Measurements from ENCODE around the gene TOP2B. TPM values are rescaled to one million over a fixed set of nuclear protein-coding genes. Genes with fewer than 3 reads are reported as not detected.

Gene TOP2B, protein sequence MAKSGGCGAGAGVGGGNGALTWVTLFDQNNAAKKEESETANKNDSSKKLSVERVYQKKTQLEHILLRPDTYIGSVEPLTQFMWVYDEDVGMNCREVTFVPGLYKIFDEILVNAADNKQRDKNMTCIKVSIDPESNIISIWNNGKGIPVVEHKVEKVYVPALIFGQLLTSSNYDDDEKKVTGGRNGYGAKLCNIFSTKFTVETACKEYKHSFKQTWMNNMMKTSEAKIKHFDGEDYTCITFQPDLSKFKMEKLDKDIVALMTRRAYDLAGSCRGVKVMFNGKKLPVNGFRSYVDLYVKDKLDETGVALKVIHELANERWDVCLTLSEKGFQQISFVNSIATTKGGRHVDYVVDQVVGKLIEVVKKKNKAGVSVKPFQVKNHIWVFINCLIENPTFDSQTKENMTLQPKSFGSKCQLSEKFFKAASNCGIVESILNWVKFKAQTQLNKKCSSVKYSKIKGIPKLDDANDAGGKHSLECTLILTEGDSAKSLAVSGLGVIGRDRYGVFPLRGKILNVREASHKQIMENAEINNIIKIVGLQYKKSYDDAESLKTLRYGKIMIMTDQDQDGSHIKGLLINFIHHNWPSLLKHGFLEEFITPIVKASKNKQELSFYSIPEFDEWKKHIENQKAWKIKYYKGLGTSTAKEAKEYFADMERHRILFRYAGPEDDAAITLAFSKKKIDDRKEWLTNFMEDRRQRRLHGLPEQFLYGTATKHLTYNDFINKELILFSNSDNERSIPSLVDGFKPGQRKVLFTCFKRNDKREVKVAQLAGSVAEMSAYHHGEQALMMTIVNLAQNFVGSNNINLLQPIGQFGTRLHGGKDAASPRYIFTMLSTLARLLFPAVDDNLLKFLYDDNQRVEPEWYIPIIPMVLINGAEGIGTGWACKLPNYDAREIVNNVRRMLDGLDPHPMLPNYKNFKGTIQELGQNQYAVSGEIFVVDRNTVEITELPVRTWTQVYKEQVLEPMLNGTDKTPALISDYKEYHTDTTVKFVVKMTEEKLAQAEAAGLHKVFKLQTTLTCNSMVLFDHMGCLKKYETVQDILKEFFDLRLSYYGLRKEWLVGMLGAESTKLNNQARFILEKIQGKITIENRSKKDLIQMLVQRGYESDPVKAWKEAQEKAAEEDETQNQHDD (N-terminal part only)
- 45.4 and 119 TPM in 2 replicates for total RNA-seq (2014; rRNA removed; shearing (Covaris generic); ENCODE audit: low replicate concordance)

DNA sequence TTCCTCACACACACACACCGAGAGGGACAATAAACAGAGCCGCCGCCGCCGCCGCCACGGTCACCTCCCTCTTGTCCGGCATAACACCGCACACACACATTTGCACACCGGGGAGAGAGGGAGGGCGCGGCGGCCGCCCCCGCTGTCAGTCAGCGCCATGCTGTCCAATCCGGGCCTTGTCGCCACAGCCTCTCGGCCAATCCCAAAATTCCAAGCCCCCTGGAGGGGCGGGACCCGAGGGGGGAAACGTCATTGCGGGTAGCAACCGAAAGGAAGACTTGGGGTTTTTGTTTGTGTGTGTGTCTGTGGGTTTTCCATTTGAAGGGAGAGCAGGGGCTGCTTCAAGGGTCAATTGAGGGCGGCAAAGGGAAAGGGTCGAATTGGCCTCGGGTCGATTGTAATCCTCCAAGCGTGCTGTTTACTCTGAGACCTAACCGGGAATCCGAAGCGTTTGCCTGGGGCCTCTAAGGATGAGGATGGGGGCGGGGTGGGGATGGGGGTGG lies at the start of gene TOP2B:
TSS of gene TOP2B (minus strand) at position 96 of the 503 bp plus-strand sequence. CDS start 610 bp downstream, outside the sequence.
- H3K4me3 ChIP-seq = peak within 1 kb of the TSS; percentile 76
- peak; percentile 90 for DNase-seq
- H3K27me3 ChIP-seq = no peaks in the 10 kb centered on the region
- H3K36me3 ChIP-seq = no peaks in the 10 kb centered on the region
- H3K9me3 ChIP-seq = no peaks in the 10 kb centered on the region

DNA sequence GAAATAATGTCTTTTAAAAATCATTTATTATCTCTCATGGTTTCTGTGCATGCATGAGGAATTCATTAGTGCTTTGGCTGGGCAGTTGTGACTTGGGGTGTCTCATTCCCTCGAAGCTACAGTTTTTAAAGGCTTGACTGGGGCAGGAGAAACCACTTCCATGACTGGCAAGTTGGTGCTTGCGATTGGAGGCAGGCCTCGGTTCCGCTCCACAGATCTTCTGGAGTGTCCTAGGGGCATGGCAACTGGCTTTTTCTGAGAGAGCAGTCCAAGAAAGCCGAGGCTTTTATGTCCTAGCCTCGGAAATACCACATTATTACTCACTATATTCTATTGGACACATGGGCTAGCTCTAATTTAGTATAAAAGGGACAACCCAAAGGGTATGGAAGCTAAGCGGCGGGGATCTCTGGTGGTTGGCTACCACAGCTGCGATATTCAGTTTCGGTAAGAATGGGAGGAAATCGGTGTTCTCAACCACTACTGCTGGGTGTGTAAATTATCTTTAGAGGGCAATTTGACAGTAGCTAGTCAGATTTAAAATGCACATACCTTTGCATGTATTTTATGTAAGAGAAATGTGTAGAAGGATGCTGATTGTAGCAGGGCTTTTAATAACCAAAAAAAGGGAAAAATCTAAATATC lies 48.8 kb upstream of the TOP2B start:
- no peak for DNase-seq

DNA sequence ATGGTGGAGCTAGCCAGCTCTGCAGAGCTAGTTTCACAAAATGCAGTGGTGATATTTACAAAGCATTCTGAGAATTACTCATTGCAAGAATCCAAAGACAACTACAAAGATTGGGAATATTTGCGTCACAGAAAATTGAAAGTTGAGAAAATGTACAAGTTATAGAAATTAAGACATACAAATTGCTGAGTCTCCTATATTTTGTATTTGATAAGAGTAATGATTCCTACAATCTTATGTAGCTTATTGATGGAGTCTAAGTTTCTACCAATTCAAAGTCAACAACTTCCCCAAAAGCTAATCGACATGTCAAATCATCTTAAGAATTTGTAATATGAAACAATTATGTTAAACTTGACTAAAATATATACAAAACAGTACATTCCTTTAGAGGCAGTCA lies 46.4 kb upstream of the TOP2B start:
- H3K27me3 ChIP-seq = no peaks in the 10 kb centered on the region
- DNase-seq = no peak

More for the DNA sequence above, 48.8 kb upstream of the TOP2B start:
- H3K9me3 ChIP-seq = no peaks in the 10 kb centered on the region
- no peak overlapping the region for H3K4me3 ChIP-seq
- no peaks in the 10 kb centered on the region for H3K27me3 ChIP-seq
- no peaks in the 10 kb centered on the region for H3K36me3 ChIP-seq

DNA sequence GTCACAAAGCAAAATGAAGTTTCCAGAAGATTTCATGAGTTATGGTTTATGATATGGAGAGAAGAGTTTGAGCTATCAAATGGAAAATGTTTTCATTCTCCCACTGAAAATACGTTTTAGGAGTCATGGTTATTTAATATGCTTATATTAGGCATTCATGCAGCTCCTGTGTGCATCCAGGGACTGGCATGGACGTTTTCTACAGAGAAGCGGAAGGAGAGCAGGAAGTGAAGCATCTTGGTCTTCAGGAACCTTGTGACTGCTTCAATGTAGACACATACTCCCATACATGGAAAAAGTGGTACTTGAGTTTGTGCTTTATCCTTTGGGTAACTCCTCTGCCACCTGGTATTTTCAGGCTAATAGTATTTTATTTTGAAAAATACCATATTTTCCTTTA lies 43.3 kb upstream of the TOP2B start:
- H3K36me3 ChIP-seq = no peaks in the 10 kb centered on the region

More for the DNA sequence above, 46.4 kb upstream of the TOP2B start:
- no peaks in the 10 kb centered on the region for H3K9me3 ChIP-seq
- H3K4me3 ChIP-seq = no peak overlapping the region
- no peaks in the 10 kb centered on the region for H3K36me3 ChIP-seq

DNA sequence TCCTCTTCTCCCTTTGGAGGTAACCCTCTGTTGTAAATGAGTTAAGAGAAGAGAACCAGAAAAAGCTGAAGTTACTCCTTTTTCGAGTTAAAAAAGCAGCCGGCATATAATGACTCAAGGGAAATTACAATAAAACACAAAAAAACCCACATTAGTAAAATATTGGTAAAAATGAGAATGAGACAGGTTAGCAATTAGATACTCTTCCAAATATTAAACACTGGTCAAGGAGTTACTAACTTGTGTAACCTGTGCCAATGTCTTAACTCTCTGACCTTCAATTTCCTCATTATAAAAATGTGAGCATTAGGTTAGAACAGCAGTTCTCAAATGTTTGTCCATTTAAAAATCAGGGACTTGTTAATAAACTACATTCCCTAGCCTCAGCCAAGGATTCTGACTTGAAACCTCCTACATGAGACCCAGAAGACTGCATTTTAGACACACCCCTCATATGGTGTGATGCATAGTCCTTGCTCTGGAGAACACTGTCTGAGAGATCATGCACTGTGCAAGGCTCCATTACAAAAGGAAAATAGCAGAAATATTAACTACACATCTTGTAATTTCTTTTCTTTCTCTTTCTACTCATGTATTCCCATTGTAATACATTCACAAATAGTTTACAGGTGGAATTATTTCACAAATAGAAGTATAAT lies 42.7 kb upstream of the TOP2B start:
- H3K9me3 ChIP-seq = no peaks in the 10 kb centered on the region
- no peak for DNase-seq

More for the DNA sequence above, 43.3 kb upstream of the TOP2B start:
- no peak overlapping the region for H3K4me3 ChIP-seq
- DNase-seq = no peak
- no peaks in the 10 kb centered on the region for H3K9me3 ChIP-seq
- no peaks in the 10 kb centered on the region for H3K27me3 ChIP-seq

DNA sequence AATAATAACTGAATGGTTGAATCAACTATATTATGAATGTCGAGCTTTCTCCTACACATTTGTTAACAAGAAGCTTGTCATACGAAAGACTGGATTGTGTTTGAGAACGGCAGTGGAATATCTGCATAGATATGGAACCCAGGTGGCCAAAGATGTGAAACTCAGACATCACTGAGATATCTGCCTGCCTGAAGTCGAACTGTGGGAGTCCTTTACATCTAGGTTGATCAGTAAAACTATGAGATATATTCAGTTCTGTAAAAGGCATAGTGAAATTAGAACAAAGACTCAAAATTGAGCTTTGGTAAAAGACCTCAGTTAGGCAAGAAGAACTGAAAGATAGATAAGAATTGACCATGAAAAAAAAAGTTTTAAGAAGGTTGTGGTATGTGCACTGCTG lies 41.5 kb upstream of the TOP2B start:
- no peaks in the 10 kb centered on the region for H3K27me3 ChIP-seq
- no peak for DNase-seq
- no peaks in the 10 kb centered on the region for H3K36me3 ChIP-seq
- no peaks in the 10 kb centered on the region for H3K9me3 ChIP-seq
- no peak overlapping the region for H3K4me3 ChIP-seq

More for the DNA sequence above, 42.7 kb upstream of the TOP2B start:
- no peaks in the 10 kb centered on the region for H3K36me3 ChIP-seq
- H3K4me3 ChIP-seq = no peak overlapping the region
- no peaks in the 10 kb centered on the region for H3K27me3 ChIP-seq

DNA sequence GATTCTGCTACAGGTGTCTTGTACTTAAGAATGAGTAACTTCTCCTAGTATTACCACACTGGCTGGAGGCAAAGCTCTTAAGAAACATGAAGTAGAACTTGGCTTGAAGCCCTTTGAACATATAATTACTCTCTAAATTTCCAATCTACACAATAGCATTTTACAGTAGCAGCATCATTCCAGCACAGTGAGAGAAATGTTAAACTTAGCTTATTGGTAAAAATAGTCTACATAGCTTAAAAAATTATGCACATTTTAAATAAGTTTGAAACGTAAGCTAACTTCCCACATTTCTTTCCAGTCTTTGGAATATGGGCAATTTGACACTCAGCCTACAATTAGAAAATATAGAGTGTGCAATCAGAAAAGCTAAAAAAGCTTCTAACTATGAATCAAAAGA lies 32.8 kb upstream of the TOP2B start:
- DNase-seq = no peak
- Histone ChIP-seq H3K9me3 (no peaks in the 10 kb centered on the region), H3K27me3 (no peaks in the 10 kb centered on the region), H3K36me3 (no peaks in the 10 kb centered on the region), H3K4me3 (no peak overlapping the region)

DNA sequence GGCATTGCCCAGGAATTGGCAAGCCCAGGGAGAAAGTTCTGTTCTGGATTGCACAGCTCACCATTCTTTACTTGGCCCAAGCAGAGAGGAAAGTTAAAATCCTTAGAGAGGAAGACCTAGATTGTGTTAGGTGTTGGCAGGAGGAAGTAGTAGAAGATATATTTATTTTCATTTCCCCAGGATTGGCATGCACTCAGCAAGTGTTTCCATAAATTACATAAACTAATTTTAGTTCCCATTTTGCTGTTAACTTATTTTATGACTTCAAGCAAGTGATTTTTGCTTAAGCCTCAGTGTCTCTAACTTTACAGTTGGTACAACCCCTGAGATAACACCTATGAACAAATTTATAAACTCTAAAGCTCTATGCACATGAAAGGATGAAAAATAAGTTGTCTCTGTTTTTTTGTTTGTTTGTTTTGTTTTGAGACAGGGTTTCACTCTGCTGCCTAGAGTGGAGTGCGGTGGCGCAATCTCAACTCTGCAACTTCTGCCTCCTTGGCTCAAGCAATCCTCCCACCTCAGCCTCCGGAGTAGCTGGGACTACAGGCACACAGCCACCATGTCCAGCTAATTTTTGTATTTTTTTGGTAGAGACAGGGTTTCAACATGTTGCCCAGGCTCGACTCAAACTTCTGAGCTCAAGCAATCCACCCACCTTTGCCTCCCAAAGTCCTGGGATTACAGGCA lies 31.2 kb upstream of the TOP2B start:
- Histone ChIP-seq H3K9me3 (no peaks in the 10 kb centered on the region), H3K4me3 (no peak overlapping the region), H3K36me3 (no peaks in the 10 kb centered on the region), H3K27me3 (no peaks in the 10 kb centered on the region)
- no peak for DNase-seq

DNA sequence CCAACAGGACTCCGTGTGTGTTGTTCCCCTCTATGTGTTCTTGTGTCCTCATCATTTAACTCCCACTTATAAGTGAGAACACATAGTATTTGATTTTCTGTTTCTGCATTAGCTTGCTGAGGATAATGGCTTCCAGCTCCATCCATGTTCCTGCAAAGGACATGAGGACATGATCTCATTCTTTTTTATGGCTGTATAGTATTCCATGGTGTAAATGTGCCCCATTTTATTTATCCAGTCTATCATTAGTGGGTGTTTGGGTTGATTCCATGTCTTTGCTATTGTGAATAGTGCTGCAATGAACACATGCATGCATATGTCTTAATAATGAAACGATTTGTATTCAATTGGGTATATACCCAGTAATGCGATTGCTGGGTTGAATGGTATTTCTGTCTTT lies 28.5 kb upstream of the TOP2B start:
- H3K27me3 ChIP-seq = no peaks in the 10 kb centered on the region
- H3K36me3 ChIP-seq = no peaks in the 10 kb centered on the region
- H3K9me3 ChIP-seq = no peaks in the 10 kb centered on the region
- no peak for DNase-seq
- H3K4me3 ChIP-seq = no peak overlapping the region

DNA sequence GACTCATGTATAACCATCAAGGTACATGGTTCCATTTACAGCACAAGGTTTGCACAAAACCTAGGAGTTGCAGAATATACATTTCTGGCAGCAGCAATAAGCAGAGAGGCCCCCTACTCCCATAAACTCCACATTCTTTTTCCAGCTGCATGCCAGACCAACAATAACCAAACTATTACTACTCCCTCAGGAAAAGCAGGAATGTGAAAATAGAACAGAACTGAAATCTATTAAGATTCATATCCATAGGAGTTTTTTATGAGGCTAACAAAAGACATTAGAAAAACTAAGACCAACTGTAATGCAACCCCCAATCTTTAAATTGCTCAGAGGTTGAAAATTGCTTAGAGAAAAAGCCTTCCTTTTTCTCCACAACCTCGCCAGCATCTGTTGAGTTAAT lies 27.6 kb upstream of the TOP2B start:
- no peak overlapping the region for H3K4me3 ChIP-seq
- DNase-seq = no peak
- H3K9me3 ChIP-seq = no peaks in the 10 kb centered on the region
- H3K27me3 ChIP-seq = no peaks in the 10 kb centered on the region
- H3K36me3 ChIP-seq = no peaks in the 10 kb centered on the region

DNA sequence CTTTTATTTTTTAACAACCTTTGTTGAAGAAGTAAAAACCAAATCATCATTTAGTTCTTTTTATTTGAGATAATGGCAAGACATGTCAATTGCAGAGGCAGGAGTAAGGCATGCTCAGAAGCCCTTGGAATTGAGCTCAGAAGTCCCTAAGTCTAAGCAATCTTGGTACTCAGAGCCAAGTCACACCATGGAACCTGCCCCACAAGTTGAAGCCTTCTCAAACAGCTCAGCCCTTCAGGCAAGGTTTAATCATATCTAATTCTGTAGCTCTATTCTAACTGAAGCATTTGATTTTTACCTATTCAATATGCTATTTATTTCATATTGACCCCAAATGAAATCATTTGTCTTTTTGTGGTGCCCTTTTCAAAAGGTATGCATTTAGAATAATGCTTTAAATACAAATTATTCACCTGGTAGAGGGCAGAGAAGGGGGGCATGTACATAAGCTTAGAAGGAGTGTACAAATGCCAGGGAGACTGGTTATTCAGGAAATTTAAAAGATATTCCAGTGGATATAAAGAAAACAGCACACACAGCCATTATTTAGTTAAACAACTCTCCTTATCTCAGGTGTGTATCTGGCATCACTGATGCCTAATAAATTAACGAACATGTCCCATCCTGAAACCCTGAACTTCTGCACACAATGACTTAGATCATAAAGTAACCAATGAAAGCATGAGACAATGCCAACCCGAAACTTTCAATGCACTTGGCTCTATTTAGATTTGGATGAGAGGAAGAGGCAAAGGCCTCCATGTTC lies 26.2 kb upstream of the TOP2B start:
- Histone ChIP-seq H3K27me3 (no peaks in the 10 kb centered on the region), H3K4me3 (no peak overlapping the region), H3K9me3 (no peaks in the 10 kb centered on the region), H3K36me3 (no peaks in the 10 kb centered on the region)
- DNase-seq = no peak

DNA sequence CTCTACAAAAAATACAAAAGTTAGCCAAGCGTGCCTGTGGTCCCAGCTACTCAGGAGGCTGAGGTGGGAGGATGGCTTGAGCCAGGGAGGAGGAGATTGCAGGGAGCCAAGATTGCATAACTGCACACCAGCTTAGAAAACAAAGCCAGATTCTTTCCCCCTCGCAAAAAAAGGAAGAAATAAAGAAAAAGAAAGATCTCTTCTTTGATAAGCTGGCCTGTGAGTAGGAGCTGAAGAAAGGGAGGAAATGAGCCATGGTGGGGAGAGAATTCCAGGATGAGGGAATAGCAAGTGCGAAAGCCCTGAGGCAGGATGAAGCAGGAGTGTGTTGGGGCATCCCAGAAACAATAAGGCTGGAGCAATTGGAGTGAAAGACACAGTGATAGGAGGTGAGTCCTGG lies 24.5 kb upstream of the TOP2B start:
- DNase-seq = no peak
- Histone ChIP-seq H3K36me3 (no peaks in the 10 kb centered on the region), H3K9me3 (no peaks in the 10 kb centered on the region), H3K27me3 (no peaks in the 10 kb centered on the region), H3K4me3 (no peak overlapping the region)

DNA sequence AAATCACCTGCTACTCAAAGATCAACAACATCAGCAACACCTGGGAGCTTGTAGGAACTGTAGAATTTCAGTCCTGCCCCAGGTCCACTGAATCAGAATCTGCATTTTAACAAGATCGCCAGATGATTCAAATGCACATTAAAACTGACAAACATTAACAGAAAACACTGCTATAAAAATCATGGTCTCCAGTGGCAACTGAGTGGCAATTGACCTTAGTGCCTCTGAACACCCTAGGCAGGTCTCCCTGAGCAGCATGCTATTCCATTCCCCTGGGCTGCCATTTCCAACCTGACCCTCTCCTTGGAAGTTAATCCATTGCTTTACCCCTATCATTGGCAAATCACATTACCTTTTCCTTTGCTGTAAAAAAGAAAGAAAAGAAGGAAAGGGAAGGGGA lies 23.0 kb upstream of the TOP2B start:
- Histone ChIP-seq H3K4me3 (no peak overlapping the region), H3K9me3 (no peaks in the 10 kb centered on the region), H3K27me3 (no peaks in the 10 kb centered on the region), H3K36me3 (no peaks in the 10 kb centered on the region)
- DNase-seq = no peak

DNA sequence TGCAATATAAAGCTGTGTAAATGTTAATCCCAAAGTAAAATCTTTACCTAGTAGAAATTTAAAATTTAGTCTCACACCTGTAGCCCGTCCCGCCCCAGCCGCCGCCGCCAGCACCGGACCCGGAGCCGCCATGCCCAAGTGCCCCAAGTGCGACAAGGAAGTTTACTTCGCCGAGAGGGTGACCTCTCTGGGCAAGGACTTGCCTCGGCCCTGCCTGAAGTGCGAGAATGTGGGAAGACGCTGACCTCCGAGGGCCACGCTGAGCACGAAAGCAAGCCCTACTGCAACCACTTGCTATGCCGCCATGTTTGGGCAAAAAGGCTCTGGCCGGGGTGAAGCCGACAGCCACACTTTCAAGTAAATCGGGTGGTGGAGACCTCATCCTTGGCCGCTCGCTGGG lies 22.1 kb upstream of the TOP2B start:
- Histone ChIP-seq H3K36me3 (no peaks in the 10 kb centered on the region), H3K9me3 (no peaks in the 10 kb centered on the region), H3K4me3 (no peak overlapping the region), H3K27me3 (no peaks in the 10 kb centered on the region)
- DNase-seq = no peak

DNA sequence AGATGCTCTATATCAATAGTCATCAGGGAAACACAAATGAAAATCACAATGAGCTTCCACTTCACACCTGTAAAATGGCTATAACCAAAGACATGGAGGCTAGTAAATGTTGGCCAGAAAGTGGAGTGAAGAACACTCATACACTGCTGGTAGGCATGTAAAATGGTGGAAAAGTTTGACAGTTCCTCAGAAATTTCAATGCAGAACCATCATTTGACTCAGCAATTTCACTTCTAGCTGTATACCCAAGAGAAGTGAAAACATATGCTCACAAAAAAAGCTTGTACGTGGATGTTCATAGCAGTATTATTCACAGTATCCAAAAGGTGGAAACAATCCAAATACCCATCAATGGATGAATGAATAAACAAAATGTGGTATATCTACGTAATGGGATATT lies 19.2 kb upstream of the TOP2B start:
- H3K4me3 ChIP-seq = no peak overlapping the region
- H3K27me3 ChIP-seq = no peaks in the 10 kb centered on the region
- H3K36me3 ChIP-seq = no peaks in the 10 kb centered on the region
- no peak for DNase-seq
- H3K9me3 ChIP-seq = no peaks in the 10 kb centered on the region

Measured in MG63 (cell line).